GM19043 (cell line): ENCODE measurements around the gene MAPK8IP3.
"Not testable (repeated sequence)": the region's sequence is repeated elsewhere in the genome, so short reads cannot be mapped to it uniquely, and the experiment has no call there.

Source experiments
- ATAC-seq: cut with Tn5 transposase; IDR thresholded peaks from one replicate; pipeline ENCODE4 v1.9.1; 2021; ENCODE audit warnings: low read depth; ENCODE audit not compliant: unreplicated experiment

The MAPK8IP3 gene

DNA sequence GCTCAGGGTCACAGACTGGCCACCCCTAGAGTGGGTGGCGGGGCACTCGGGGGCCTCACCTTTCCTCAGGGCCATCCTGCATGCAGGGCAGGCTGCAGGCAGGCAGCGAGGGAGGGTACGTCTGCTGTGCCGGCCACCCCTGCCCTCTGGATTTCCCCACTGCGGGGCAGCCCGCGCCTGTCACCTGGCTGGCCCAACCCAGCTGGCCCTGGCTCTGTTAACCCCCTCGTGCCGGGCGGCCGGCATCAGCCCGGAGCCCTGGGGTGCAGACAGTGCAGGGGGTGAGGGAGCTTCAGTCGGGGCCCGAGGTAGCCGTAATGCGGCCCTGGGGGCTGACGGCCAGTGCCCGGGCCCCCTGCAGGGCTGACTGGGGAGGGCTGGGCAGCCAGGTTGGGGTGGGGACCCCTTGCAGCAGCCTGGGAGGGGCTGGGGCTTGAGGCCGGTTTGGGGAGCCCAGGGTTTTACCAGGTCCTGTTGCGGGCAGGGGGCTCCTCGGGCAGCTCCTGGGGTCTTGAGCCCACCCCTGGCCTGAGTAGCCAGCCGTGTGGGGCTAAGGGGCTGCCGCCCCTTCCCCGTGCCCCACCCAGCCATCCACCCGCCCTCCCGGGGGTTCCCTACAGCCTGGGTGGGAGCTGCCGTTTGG lies 87.7 kb downstream of the MAPK8IP3 start, which contains the start of gene IGFALS:
IGFALS (minus strand) TSS at position 128 of the 643 bp plus-strand sequence; CDS start at position 75, 53 bp downstream.
- no peak for ATAC-seq

- ATAC-seq: no peak
These were observed 88.4 kb downstream of the MAPK8IP3 start for GRCh38 chr16:1794221-1794871.

GRCh38 chr16:1794908-1795666 lies 89.1 kb downstream of the MAPK8IP3 start:
- ATAC-seq: no peak

- ATAC-seq: not testable (repeated sequence)
These were observed 93.3 kb downstream of the MAPK8IP3 start for GRCh38 chr16:1799263-1799662.

- ATAC-seq: no peak
These were observed 94.7 kb downstream of the MAPK8IP3 start for GRCh38 chr16:1800701-1801100.

- no peak for ATAC-seq
These were observed 101.6 kb downstream of the MAPK8IP3 start for GRCh38 chr16:1807626-1808025.

DNA sequence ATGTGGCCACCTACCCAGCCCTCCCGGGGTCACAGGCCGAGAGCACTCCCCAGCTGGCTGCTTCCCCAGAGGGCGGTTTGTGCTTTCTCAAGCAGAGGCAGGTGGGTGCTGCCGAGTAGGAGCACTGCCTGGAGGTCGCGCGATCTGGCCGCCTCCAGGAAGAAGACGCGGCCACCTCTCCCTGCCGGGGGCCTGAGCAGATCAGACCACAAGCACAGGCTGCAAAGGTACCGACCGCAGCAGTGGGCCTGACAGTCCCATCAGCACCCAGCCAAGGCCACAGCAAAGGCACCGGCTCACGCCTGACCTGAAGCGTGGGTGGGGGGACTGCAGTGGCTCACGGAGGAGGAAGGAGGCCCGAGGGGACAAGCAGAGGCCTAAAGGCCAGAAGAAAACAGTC lies 102.7 kb downstream of the MAPK8IP3 start:
- ATAC-seq: no peak

DNA sequence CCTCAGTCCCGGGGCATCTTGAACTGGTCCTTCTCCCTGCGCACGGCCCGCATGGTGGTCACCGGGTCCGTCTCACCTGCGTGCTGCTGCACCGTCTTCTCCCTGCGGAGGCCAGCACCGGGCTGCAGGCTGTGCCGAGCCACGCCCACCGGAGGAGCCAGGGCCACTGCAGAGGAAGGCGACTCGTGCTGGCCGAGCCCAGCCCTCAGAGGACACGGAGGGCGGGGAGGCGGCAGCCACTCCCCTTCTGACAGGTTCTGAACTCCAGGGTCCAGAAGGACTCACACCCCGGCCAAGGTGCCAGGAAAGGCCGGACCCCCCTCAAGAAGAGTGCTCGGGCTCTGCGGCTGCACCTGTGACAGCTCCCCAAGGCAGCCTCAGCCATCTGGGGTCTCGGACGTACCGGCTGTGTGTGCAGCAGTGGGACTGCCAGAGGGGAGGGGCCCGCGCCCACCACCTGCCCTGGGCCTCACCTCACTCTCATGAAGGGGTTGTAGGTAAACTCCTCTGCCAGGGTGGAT lies 103.3 kb downstream of the MAPK8IP3 start:
- ATAC-seq: no peak

DNA sequence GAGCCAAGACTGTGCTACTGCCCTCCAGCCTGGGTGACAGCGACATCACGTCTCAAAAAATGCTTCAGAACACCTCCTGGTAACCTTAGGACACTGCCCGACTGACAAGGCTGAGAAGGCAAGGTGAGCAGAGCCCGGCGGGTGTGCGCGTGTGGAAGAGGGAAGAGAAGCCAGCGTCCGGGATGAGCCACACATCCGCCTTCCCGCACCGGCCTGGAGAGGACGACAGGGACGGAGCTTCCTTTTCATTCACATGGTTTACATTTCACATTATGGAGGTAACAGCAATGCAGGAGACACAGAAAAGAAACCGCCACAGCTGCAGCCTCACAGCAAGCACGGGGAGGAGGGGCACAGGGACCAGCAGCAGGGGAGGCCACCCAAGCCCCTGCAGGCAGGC lies 104.1 kb downstream of the MAPK8IP3 start:
- no peak for ATAC-seq

GRCh38 chr16:1810536-1810935 lies 104.5 kb downstream of the MAPK8IP3 start:
- ATAC-seq: no peak

- no peak for ATAC-seq
These were observed 106.8 kb downstream of the MAPK8IP3 start for GRCh38 chr16:1812732-1813163.

DNA sequence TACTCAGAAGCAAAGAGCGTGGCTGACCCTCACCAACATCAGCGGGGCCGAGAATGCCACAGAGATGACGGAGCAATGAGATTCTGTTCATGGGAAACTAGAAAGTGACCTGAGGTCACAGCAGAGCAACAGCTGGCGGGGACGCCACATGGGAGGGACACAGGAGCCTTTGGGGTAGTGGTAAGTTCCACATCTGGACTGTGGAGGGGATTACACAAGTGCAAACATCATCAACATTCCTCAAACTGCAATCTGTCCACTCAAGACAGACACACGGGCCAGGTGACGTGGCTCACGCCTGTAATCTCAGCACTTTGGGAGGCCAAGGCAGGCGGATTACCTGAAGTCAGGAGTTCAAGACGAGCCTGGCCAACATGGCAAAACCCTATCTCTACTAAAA lies 109.5 kb downstream of the MAPK8IP3 start:
- ATAC-seq: no peak

GRCh38 chr16:1816396-1817275 lies 110.6 kb downstream of the MAPK8IP3 start:
- ATAC-seq: no peak

DNA sequence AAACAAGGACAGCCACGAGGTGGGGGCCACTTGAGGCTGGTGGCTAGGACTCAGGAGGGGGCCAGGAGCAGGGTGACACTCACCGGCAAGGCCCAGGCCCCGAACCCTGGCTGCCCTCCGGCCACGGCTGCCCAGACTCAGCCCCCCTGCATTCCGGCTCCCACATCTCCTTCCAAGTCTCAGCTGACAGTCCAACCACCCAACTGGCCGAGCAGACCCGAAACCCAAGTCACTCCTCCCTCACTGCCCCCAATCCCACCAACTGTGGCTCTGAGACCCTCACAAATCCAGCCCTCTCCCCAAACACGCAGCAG lies 111.2 kb downstream of the MAPK8IP3 start:
- ATAC-seq: no peak

DNA sequence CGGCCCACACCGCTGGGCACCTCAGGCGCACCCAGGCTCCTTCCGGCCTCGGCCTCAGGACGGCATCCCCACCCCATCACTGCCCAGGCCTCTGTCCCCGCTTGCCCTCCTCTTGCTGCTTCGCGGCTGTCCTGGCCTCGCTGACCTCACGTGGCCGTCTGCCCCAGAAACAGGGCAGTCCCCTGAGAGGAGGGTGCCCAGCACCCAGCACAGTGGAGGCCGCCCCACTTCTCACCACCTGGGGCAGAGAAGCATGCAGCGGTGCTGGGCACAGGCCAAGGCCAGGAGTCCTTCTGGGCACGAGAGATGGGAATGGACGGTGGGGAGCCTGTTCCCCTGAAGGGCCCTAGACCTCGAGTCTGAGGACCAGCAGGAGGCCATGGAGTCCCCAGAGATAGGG lies 111.7 kb downstream of the MAPK8IP3 start:
- ATAC-seq: no peak

GRCh38 chr16:1818204-1818872 lies 112.3 kb downstream of the MAPK8IP3 start:
- no peak for ATAC-seq

GRCh38 chr16:1818873-1819525 lies 113.0 kb downstream of the MAPK8IP3 start:
- no peak for ATAC-seq

GRCh38 chr16:1819611-1820010 lies 113.6 kb downstream of the MAPK8IP3 start:
- ATAC-seq: no peak
